Measurements from ENCODE around the gene GPR162.

DNA sequence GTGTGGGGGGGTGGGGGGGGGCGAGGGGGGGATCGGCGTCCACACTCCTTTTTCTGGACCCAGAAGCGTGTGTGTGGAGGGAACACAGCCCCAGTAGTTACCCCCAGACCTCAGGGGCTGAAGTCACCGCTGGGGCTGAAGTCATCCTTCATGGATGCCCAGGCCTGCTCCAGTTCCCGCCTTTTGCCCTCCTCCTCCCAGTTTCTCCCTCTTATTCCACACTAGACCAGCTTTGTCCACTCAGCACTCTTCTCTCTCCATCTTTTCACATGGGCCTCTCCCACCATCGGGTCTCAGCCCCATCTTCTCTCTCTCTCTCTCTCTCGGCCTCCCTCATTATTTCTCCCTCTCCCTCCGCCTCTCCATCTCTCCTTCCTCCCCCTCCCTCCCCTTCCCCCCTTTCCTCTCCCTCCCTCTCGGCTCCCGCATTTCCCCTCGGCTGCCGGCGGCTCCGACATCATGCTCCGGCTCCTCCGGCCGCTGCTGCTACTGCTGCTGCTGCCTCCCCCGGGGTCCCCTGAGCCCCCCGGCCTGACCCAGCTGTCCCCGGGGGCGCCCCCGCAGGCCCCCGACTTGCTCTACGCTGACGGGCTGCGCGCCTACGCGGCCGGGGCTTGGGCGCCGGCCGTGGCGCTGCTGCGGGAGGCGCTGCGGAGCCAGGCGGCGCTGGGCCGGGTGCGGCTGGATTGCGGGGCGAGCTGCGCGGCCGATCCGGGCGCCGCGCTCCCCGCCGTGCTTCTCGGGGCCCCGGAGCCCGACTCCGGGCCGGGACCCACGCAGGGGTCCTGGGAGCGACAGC lies 6.6 kb downstream of the GPR162 start, which contains the start of gene P3H3:
- TF ChIP-seq, protein P1, sequence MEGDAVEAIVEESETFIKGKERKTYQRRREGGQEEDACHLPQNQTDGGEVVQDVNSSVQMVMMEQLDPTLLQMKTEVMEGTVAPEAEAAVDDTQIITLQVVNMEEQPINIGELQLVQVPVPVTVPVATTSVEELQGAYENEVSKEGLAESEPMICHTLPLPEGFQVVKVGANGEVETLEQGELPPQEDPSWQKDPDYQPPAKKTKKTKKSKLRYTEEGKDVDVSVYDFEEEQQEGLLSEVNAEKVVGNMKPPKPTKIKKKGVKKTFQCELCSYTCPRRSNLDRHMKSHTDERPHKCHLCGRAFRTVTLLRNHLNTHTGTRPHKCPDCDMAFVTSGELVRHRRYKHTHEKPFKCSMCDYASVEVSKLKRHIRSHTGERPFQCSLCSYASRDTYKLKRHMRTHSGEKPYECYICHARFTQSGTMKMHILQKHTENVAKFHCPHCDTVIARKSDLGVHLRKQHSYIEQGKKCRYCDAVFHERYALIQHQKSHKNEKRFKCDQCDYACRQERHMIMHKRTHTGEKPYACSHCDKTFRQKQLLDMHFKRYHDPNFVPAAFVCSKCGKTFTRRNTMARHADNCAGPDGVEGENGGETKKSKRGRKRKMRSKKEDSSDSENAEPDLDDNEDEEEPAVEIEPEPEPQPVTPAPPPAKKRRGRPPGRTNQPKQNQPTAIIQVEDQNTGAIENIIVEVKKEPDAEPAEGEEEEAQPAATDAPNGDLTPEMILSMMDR (IDR thresholded peaks at IDR 0.05): no peak
- TF ChIP-seq POLR2A (IDR thresholded peaks at IDR 0.05) (no peak), POLR2AphosphoS5 (IDR thresholded peaks at IDR 0.05) (no peak), EP300 (IDR thresholded peaks at IDR 0.05) (no peak)

Measured in suprapubic skin (tissue), 4 donors.